SK-N-SH treated with all-trans-retinoic acid at 6 μM for 48 hours (cell line): ENCODE results near the gene RPEL1.
A peak's percentile ranks its signal among the peaks of the same experiment; 100 is the strongest.

Experiments used
- ATAC-seq: fragments of 200-7000 bp; cut with Tn5 transposase; 3 replicates; pipeline ENCODE4 v1.9.1; 2020; ENCODE audit warnings: mild to moderate bottlenecking, moderate library complexity
- ARNTL ChIP-seq: fragments of 450-650 bp; formaldehyde crosslinking; IDR thresholded peaks from 2 replicates; pipeline ENCODE4 v1.5.0; 2020; ENCODE audit warnings: low read depth, mild to moderate bottlenecking, moderate library complexity, borderline replicate concordance
- BACH2 ChIP-seq: fragments of 250-450 bp; sonication (Bioruptor Pico); IDR thresholded peaks from 2 replicates; pipeline ENCODE4 v1.9.0; 2021; ENCODE audit warnings: mild to moderate bottlenecking, borderline replicate concordance
- CSDC2 ChIP-seq: fragments of 250-450 bp; sonication (Bioruptor Pico); IDR thresholded peaks from 2 replicates; pipeline ENCODE4 v1.5.0; 2020; ENCODE audit warnings: mild to moderate bottlenecking, moderate library complexity
- ESRRG ChIP-seq: fragments of 250-450 bp; sonication (Bioruptor Pico); IDR thresholded peaks from 2 replicates; pipeline ENCODE4 v1.6.1; 2021; ENCODE audit warnings: mild to moderate bottlenecking
- GLIS3 ChIP-seq: fragments of 250-450 bp; sonication (Bioruptor Pico); IDR thresholded peaks from 2 replicates; pipeline ENCODE4 v1.5.0; 2020; ENCODE audit warnings: mild to moderate bottlenecking, moderate library complexity
- ISL1 ChIP-seq: fragments of 250-450 bp; sonication (Bioruptor Pico); IDR thresholded peaks from 2 replicates; pipeline ENCODE4 v2.1.2; 2022; ENCODE audit warnings: mild to moderate bottlenecking, moderate library complexity
- OSR1 ChIP-seq: fragments of 250-450 bp; sonication (Bioruptor Pico); IDR thresholded peaks from 2 replicates; pipeline ENCODE4 v1.8.0; 2022; ENCODE audit warnings: moderate library complexity, mild to moderate bottlenecking, inconsistent platforms
- PPARA ChIP-seq: fragments of 250-450 bp; sonication (Bioruptor Pico); IDR thresholded peaks from 2 replicates; pipeline ENCODE4 v1.5.0; 2020; ENCODE audit warnings: mild to moderate bottlenecking, borderline replicate concordance
- RARB ChIP-seq: fragments of 250-450 bp; sonication (Bioruptor Pico); IDR thresholded peaks from 2 replicates; pipeline ENCODE4 v1.8.0; 2021; ENCODE audit warnings: mild to moderate bottlenecking, moderate library complexity
- SNAI2 ChIP-seq: fragments of 250-450 bp; sonication (Bioruptor Pico); IDR thresholded peaks from 2 replicates; pipeline ENCODE4 v1.5.0; 2020; ENCODE audit warnings: mild to moderate bottlenecking, moderate library complexity
- TCF4 ChIP-seq: fragments of 250-450 bp; sonication (Bioruptor Pico); IDR thresholded peaks from 2 replicates; pipeline ENCODE4 v1.8.0; 2021; ENCODE audit warnings: mild to moderate bottlenecking, moderate library complexity, borderline replicate concordance
- TOX ChIP-seq: fragments of 250-450 bp; sonication (Bioruptor Pico); IDR thresholded peaks from 2 replicates; pipeline ENCODE4 v1.8.0; 2021; ENCODE audit warnings: mild to moderate bottlenecking, moderate library complexity, borderline replicate concordance
- ZC3H10 ChIP-seq: fragments of 250-450 bp; sonication (Bioruptor Pico); IDR thresholded peaks from 2 replicates; pipeline ENCODE4 v1.5.1; 2021; ENCODE audit warnings: mild to moderate bottlenecking, moderate library complexity
- ZFP3 ChIP-seq: fragments of 250-450 bp; sonication (Bioruptor Pico); IDR thresholded peaks from 2 replicates; pipeline ENCODE4 v1.5.0; 2020; ENCODE audit warnings: mild to moderate bottlenecking, moderate library complexity
- ZFP30 ChIP-seq: fragments of 450-650 bp; formaldehyde crosslinking; IDR thresholded peaks from 2 replicates; pipeline ENCODE4 v1.5.0; 2022; ENCODE audit warnings: mild to moderate bottlenecking, moderate library complexity
- ZNF565 ChIP-seq: fragments of 450-650 bp; formaldehyde crosslinking; conservative IDR thresholded peaks from 2 replicates; pipeline ENCODE4 v1.5.0; 2020; ENCODE audit warnings: low read depth, mild to moderate bottlenecking, moderate library complexity
- ZNF8 ChIP-seq: fragments of 450-650 bp; formaldehyde crosslinking; IDR thresholded peaks from 2 replicates; pipeline ENCODE4 v1.5.0; 2020; ENCODE audit warnings: mild to moderate bottlenecking, moderate library complexity
- TF ChIP-seq, protein P1 (sequence below): fragments of 250-450 bp; sonication (Bioruptor Pico); IDR thresholded peaks from 2 replicates; pipeline ENCODE4 v1.5.1; 2021; ENCODE audit warnings: mild to moderate bottlenecking, moderate library complexity
- TF ChIP-seq, protein P2 (sequence below): fragments of 250-450 bp; sonication (Bioruptor Pico); IDR thresholded peaks from 2 replicates; pipeline ENCODE4 v1.5.0; 2020; ENCODE audit warnings: mild to moderate bottlenecking, moderate library complexity
- TF ChIP-seq, protein P3 (sequence below): fragments of 250-450 bp; sonication (Bioruptor Pico); IDR thresholded peaks from 2 replicates; pipeline ENCODE4 v1.5.1; 2020; ENCODE audit warnings: low read depth, mild to moderate bottlenecking, moderate library complexity
- TF ChIP-seq, protein P4 (sequence below): fragments of 250-450 bp; sonication (Bioruptor Pico); IDR thresholded peaks from 2 replicates; pipeline ENCODE4 v1.8.0; 2020; ENCODE audit warnings: mild to moderate bottlenecking, moderate library complexity, borderline replicate concordance
- TF ChIP-seq, protein P5 (sequence below): fragments of 250-450 bp; sonication (Bioruptor Pico); IDR thresholded peaks from 2 replicates; pipeline ENCODE4 v1.8.0; 2021; ENCODE audit warnings: low read depth, mild to moderate bottlenecking, moderate library complexity, borderline replicate concordance

The RPEL1 gene

DNA sequence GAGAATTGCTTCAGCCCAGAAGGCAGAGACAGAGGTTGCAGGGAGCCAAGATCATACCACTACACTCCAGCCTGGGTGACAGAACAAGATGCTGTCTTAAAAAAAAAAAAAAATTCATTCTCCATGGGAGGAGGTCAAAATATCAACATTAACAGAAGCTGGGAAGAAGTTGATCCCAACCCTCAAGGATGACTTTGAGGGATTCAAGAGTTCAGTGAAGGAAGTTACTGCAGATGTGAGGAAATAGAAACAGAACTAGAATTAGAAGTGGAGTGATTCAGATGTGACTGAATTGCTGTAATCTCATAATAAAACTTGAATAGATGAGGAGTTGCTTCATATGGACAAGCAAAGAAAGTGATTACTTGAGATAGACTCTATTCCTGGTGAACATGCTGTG lies 19.7 kb upstream of the RPEL1 start:
- no peak for ATAC-seq
- no peak for TF ChIP-seq ZNF565 (CRISPR knock-in tag)
- TF ChIP-seq, protein P1, sequence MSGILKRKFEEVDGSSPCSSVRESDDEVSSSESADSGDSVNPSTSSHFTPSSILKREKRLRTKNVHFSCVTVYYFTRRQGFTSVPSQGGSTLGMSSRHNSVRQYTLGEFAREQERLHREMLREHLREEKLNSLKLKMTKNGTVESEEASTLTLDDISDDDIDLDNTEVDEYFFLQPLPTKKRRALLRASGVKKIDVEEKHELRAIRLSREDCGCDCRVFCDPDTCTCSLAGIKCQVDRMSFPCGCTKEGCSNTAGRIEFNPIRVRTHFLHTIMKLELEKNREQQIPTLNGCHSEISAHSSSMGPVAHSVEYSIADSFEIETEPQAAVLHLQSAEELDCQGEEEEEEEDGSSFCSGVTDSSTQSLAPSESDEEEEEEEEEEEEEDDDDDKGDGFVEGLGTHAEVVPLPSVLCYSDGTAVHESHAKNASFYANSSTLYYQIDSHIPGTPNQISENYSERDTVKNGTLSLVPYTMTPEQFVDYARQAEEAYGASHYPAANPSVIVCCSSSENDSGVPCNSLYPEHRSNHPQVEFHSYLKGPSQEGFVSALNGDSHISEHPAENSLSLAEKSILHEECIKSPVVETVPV (CRISPR knock-in tag) = no peak
- TF ChIP-seq, protein P2, sequence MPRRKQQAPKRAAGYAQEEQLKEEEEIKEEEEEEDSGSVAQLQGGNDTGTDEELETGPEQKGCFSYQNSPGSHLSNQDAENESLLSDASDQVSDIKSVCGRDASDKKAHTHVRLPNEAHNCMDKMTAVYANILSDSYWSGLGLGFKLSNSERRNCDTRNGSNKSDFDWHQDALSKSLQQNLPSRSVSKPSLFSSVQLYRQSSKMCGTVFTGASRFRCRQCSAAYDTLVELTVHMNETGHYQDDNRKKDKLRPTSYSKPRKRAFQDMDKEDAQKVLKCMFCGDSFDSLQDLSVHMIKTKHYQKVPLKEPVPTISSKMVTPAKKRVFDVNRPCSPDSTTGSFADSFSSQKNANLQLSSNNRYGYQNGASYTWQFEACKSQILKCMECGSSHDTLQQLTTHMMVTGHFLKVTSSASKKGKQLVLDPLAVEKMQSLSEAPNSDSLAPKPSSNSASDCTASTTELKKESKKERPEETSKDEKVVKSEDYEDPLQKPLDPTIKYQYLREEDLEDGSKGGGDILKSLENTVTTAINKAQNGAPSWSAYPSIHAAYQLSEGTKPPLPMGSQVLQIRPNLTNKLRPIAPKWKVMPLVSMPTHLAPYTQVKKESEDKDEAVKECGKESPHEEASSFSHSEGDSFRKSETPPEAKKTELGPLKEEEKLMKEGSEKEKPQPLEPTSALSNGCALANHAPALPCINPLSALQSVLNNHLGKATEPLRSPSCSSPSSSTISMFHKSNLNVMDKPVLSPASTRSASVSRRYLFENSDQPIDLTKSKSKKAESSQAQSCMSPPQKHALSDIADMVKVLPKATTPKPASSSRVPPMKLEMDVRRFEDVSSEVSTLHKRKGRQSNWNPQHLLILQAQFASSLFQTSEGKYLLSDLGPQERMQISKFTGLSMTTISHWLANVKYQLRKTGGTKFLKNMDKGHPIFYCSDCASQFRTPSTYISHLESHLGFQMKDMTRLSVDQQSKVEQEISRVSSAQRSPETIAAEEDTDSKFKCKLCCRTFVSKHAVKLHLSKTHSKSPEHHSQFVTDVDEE = no peak
- TF ChIP-seq, protein P3, sequence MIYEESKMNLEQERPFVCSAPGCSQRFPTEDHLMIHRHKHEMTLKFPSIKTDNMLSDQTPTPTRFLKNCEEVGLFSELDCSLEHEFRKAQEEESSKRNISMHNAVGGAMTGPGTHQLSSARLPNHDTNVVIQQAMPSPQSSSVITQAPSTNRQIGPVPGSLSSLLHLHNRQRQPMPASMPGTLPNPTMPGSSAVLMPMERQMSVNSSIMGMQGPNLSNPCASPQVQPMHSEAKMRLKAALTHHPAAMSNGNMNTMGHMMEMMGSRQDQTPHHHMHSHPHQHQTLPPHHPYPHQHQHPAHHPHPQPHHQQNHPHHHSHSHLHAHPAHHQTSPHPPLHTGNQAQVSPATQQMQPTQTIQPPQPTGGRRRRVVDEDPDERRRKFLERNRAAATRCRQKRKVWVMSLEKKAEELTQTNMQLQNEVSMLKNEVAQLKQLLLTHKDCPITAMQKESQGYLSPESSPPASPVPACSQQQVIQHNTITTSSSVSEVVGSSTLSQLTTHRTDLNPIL (CRISPR knock-in tag) = no peak
- no peak for TF ChIP-seq PPARA (CRISPR knock-in tag)
- TF ChIP-seq RARB (CRISPR knock-in tag) = no peak
- TF ChIP-seq ZFP30 = no peak
- TF ChIP-seq CSDC2 (CRISPR knock-in tag) = no peak
- TF ChIP-seq OSR1 (CRISPR knock-in tag) = no peak
- no peak for TF ChIP-seq TOX (CRISPR knock-in tag)
- TF ChIP-seq TCF4 (CRISPR knock-in tag) = no peak
- no peak for TF ChIP-seq ISL1 (CRISPR knock-in tag)
- no peak for TF ChIP-seq ZFP3 (CRISPR knock-in tag)
- no peak for TF ChIP-seq ARNTL (CRISPR knock-in tag)
- no peak for TF ChIP-seq BACH2
- no peak for TF ChIP-seq SNAI2
- TF ChIP-seq, protein P4, sequence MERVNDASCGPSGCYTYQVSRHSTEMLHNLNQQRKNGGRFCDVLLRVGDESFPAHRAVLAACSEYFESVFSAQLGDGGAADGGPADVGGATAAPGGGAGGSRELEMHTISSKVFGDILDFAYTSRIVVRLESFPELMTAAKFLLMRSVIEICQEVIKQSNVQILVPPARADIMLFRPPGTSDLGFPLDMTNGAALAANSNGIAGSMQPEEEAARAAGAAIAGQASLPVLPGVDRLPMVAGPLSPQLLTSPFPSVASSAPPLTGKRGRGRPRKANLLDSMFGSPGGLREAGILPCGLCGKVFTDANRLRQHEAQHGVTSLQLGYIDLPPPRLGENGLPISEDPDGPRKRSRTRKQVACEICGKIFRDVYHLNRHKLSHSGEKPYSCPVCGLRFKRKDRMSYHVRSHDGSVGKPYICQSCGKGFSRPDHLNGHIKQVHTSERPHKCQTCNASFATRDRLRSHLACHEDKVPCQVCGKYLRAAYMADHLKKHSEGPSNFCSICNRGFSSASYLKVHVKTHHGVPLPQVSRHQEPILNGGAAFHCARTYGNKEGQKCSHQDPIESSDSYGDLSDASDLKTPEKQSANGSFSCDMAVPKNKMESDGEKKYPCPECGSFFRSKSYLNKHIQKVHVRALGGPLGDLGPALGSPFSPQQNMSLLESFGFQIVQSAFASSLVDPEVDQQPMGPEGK (CRISPR knock-in tag) = no peak
- TF ChIP-seq ESRRG (CRISPR knock-in tag) = no peak
- no peak for TF ChIP-seq ZNF8 (CRISPR knock-in tag)
- TF ChIP-seq ZC3H10 (CRISPR knock-in tag) = no peak

DNA sequence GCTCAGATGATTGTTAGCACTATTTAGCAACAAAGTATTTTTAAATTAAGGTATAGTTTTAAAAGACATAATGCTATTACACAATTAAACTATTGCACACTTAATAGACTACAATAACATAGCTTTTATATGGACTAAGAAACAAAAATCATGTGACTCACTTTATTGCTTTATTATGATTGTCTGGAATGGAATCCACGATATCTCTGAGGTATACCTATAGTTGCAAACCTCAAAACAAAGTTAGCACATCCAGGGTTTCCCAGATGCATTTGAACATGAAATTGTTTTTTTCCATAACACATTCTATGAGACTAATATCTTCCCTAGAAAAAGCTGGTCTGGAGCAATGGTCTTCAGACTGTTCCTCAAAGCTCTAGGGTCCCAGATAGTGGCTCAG lies 18.3 kb upstream of the RPEL1 start:
- TF ChIP-seq ESRRG (CRISPR knock-in tag) = no peak
- no peak for TF ChIP-seq ISL1 (CRISPR knock-in tag)
- TF ChIP-seq TOX (CRISPR knock-in tag) = no peak
- TF ChIP-seq, protein P5, sequence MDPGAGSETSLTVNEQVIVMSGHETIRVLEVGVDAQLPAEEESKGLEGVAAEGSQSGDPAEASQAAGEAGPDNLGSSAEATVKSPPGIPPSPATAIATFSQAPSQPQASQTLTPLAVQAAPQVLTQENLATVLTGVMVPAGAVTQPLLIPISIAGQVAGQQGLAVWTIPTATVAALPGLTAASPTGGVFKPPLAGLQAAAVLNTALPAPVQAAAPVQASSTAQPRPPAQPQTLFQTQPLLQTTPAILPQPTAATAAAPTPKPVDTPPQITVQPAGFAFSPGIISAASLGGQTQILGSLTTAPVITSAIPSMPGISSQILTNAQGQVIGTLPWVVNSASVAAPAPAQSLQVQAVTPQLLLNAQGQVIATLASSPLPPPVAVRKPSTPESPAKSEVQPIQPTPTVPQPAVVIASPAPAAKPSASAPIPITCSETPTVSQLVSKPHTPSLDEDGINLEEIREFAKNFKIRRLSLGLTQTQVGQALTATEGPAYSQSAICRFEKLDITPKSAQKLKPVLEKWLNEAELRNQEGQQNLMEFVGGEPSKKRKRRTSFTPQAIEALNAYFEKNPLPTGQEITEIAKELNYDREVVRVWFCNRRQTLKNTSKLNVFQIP (CRISPR knock-in tag) = no peak
- no peak for TF ChIP-seq TCF4 (CRISPR knock-in tag)
- no peak for TF ChIP-seq SNAI2
- no peak for TF ChIP-seq ZFP3 (CRISPR knock-in tag)
- TF ChIP-seq PPARA (CRISPR knock-in tag) = no peak
- TF ChIP-seq ARNTL (CRISPR knock-in tag) = no peak
- TF ChIP-seq CSDC2 (CRISPR knock-in tag) = no peak
- TF ChIP-seq ZNF8 (CRISPR knock-in tag) = no peak
- ATAC-seq = no peak

DNA sequence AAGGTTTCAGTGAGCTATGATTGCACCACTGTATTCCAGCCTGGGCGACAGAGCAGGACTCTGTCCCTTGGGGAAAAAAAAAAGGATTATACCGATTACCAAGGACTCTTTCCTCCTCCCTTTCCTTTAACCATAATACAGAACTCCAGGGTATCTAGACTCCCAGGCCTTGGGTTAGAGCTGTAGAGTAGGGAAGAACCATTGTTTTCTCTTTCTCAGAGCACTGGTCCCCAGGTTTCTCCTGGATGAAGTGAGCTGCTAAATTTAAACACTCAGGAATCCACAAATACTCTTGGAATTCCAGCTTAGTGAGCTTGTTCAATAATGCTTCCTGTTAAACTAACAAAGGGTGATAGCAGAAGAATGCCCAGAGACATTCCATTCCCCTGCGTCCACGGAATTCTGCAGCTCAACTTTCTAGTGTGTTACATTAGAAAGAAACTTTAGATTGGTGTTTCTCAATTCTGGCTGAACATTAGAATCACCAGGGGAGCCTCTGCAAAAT lies 14.6 kb upstream of the RPEL1 start:
- peak; percentile 96 for ATAC-seq

More for the DNA sequence above, 14.6 kb upstream of the RPEL1 start:
- no peak for TF ChIP-seq PPARA (CRISPR knock-in tag)
- no peak for TF ChIP-seq GLIS3 (CRISPR knock-in tag)
- peak; percentile 82 for TF ChIP-seq ISL1 (CRISPR knock-in tag)
- TF ChIP-seq, protein P3 (CRISPR knock-in tag) = 0 out of 2 replicates have a peak, but pooled peaks have one; percentile 19
- TF ChIP-seq, all 23 proteins: peak for 2
